Peyer's patch (tissue), 4 donors: ENCODE data around the gene PRELID1.

Experiments
- POLR2A ChIP-seq, 2 donors: fragments of 450-650 bp; IDR thresholded peaks; one replicate each; pipeline ENCODE4 v1.5.1; 2017; ENCODE audit warnings: antibody characterized with exemption in 2 of 2, mild to moderate bottlenecking in 2 of 2, moderate library complexity in 2 of 2
- TF ChIP-seq, protein P1 (sequence below), 6 experiments: fragments of 450-650 bp in 4 of 6; fragments of 200-600 bp in 2 of 6; sonication (generic) in 1 of 6; IDR thresholded peaks; one replicate each; pipeline ENCODE4 v1.5.1; 2017 to 2019; ENCODE audit warnings: antibody characterized with exemption in 6 of 6, mild to moderate bottlenecking in 3 of 6, moderate library complexity in 1 of 6

DNA sequence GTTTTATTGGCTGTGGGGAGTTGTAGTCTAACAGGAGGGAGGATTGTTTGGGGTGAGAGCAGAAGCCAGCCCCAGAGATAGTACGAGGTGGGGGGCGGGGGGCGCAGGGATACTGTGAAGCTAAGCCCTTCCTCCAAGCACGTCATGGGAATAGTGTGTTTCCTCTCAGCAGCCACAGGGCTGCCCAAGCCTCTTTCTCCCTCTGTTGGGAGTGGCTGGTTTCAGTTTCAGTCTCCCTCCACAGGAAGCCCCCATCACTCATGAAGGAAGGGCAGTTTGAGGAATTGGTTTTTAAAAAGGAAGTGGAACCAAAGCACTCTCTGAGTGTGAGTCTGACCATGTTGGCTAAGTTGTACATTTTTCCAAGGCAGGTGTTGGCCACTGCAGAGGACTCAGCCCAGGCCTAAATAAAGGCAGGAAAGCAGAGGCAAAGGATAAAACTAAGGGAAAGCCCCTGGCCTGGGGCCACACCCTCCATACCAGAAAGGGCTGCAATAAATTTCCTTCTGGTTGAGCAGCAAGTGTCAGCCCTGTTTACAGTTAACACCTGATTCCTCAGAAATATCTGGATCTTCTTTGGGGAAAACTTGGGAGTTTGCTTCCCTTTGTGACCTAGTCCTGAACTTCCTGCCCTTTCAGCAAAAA lies 3.2 kb upstream of the PRELID1 start:
- TF ChIP-seq, protein P1, sequence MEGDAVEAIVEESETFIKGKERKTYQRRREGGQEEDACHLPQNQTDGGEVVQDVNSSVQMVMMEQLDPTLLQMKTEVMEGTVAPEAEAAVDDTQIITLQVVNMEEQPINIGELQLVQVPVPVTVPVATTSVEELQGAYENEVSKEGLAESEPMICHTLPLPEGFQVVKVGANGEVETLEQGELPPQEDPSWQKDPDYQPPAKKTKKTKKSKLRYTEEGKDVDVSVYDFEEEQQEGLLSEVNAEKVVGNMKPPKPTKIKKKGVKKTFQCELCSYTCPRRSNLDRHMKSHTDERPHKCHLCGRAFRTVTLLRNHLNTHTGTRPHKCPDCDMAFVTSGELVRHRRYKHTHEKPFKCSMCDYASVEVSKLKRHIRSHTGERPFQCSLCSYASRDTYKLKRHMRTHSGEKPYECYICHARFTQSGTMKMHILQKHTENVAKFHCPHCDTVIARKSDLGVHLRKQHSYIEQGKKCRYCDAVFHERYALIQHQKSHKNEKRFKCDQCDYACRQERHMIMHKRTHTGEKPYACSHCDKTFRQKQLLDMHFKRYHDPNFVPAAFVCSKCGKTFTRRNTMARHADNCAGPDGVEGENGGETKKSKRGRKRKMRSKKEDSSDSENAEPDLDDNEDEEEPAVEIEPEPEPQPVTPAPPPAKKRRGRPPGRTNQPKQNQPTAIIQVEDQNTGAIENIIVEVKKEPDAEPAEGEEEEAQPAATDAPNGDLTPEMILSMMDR (IDR thresholded peaks at IDR 0.05), result peak in 2 of 6 experiments; percentile 16 to 20
- no peak for TF ChIP-seq POLR2A (IDR thresholded peaks at IDR 0.05)
